GM18873 (cell line): ENCODE data around the gene NKX3-2.
"Not testable (repeated sequence)": the region's sequence is repeated elsewhere in the genome, so short reads cannot be mapped to it uniquely, and the experiment has no call there.

Experiments
- ATAC-seq: cut with Tn5 transposase; IDR thresholded peaks from one replicate; pipeline ENCODE4 v1.9.1; 2021; ENCODE audit warnings: mild to moderate bottlenecking, moderate library complexity, moderate number of reproducible peaks; ENCODE audit not compliant: unreplicated experiment, low FRiP score

The NKX3-2 gene

GRCh38 chr4:13543839-13544605 lies at the start of gene NKX3-2:
Gene NKX3-2, minus strand, starts transcription at chr4:13544508. Its CDS starts 94 bp downstream, at chr4:13544414.
- ATAC-seq, result no peak

GRCh38 chr4:13592220-13592619 lies 47.9 kb upstream of the NKX3-2 start:
- no peak for ATAC-seq

- ATAC-seq, result no peak
Observed at GRCh38 chr4:13590766-13591165, 46.5 kb upstream of the NKX3-2 start.

- ATAC-seq, result no peak
Observed at GRCh38 chr4:13588954-13589353, 44.6 kb upstream of the NKX3-2 start.

- no peak for ATAC-seq
Observed at GRCh38 chr4:13584481-13584880, 40.2 kb upstream of the NKX3-2 start.

- no peak for ATAC-seq
Observed at GRCh38 chr4:13580036-13580435, 35.7 kb upstream of the NKX3-2 start.

- no peak for ATAC-seq
Observed at GRCh38 chr4:13577660-13578059, 33.4 kb upstream of the NKX3-2 start.

GRCh38 chr4:13570916-13571315 lies 26.6 kb upstream of the NKX3-2 start:
- ATAC-seq, result no peak

GRCh38 chr4:13567125-13567524 lies 22.8 kb upstream of the NKX3-2 start:
- no peak for ATAC-seq

GRCh38 chr4:13562876-13563275 lies 18.6 kb upstream of the NKX3-2 start:
- ATAC-seq, result no peak

GRCh38 chr4:13561673-13562072 lies 17.4 kb upstream of the NKX3-2 start:
- no peak for ATAC-seq

GRCh38 chr4:13560111-13560510 lies 15.8 kb upstream of the NKX3-2 start:
- ATAC-seq, result not testable (repeated sequence)

- ATAC-seq, result no peak
Observed at GRCh38 chr4:13559413-13559812, 15.1 kb upstream of the NKX3-2 start.

GRCh38 chr4:13558881-13559280 lies 14.6 kb upstream of the NKX3-2 start:
- ATAC-seq, result no peak

- ATAC-seq, result no peak
Observed at GRCh38 chr4:13555325-13555724, 11.0 kb upstream of the NKX3-2 start.

GRCh38 chr4:13553081-13553480 lies 8.8 kb upstream of the NKX3-2 start:
- no peak for ATAC-seq

GRCh38 chr4:13548984-13549546 lies 4.8 kb upstream of the NKX3-2 start:
- ATAC-seq, result peak; percentile 82

GRCh38 chr4:13548059-13548983 lies 4.0 kb upstream of the NKX3-2 start:
- no peak for ATAC-seq

- no peak for ATAC-seq
Observed at GRCh38 chr4:13547485-13548041, 3.3 kb upstream of the NKX3-2 start.

GRCh38 chr4:13546941-13547484 lies 2.7 kb upstream of the NKX3-2 start:
- ATAC-seq, result no peak
